ENCODE data around the gene MTMR10. TPM values are rescaled to one million over a fixed set of nuclear protein-coding genes. Genes with fewer than 3 reads are reported as not detected.

MTMR10 gene
- total RNA-seq, 1 experiment from 2014 or later: 23.2 TPM

- no peak overlapping the region for H3K4ac ChIP-seq (ENCODE audit: low read depth, low read length)
- no peaks in the 10 kb centered on the region; the same call in 1 of the 2 replicates for H3K27me3 Mint-ChIP-seq (ENCODE audit: low read depth)
- no peak overlapping the region for H2BK20ac ChIP-seq (ENCODE audit: low read depth, low read length, poor library complexity, severe bottlenecking)
- H2BK15ac ChIP-seq (ENCODE audit: low read depth, low read length): no peak overlapping the region
- no peak overlapping the region for H3K14ac ChIP-seq (ENCODE audit: insufficient read depth, low read length)
- peaks cover 21 to 24% of the 10 kb centered on the region in 2 experiments for H3K9me3 Mint-ChIP-seq
- H2BK12ac ChIP-seq (ENCODE audit: insufficient read length, low read depth, low read length): no peak overlapping the region
- H3K23ac ChIP-seq (ENCODE audit: insufficient read length, low read depth, low read length): no peak overlapping the region
- no peak for DNase-seq
- H3K9ac ChIP-seq (ENCODE audit: extremely low read depth, insufficient read length, low read length): no peak overlapping the region
- H3K4me2 ChIP-seq (ENCODE audit: insufficient read depth, insufficient read length, low read length): no peak overlapping the region
- H3K27ac Mint-ChIP-seq: no peak overlapping the region
- H3K56ac ChIP-seq (ENCODE audit: insufficient read length, low read depth, low read length): no peak overlapping the region
- no peak overlapping the region for H2BK120ac ChIP-seq (ENCODE audit: low read depth, low read length, poor library complexity, severe bottlenecking)
- H3K79me1 ChIP-seq (ENCODE audit: insufficient read depth, low read depth, low read length, poor library complexity, severe bottlenecking): no peaks in the 10 kb centered on the region
- no peak overlapping the region for H3K4me3 Mint-ChIP-seq
- no peak overlapping the region for H3K27ac ChIP-seq (ENCODE audit: insufficient read length, low read depth, low read length)
- peaks cover 6 to 19% (median 7%) of the 10 kb centered on the region in 3 experiments; a peak in 6 of 7 replicates for H3K36me3 Mint-ChIP-seq (ENCODE audit: insufficient read depth in 1 of 3, low read depth in 3 of 3)
- WGBS (ENCODE audit: extremely low coverage, insufficient read length, low lambda C conversion rate): no CpG with 5 or more reads among the region's 1 CpG
- no peaks in the 10 kb centered on the region for H3K23me2 ChIP-seq (ENCODE audit: insufficient read length, low read depth, low read length, poor library complexity, severe bottlenecking)
- H4K91ac ChIP-seq (ENCODE audit: insufficient read length, low read depth, low read length): no peak overlapping the region
- H3T11ph ChIP-seq (ENCODE audit: low read length): no peak overlapping the region
- no peak overlapping the region for H2AK5ac ChIP-seq (ENCODE audit: insufficient read length, low read length)
- H3K9me3 ChIP-seq (ENCODE audit: control insufficient read depth, low read depth, low read length): no peaks in the 10 kb centered on the region
- peaks cover 20 to 21% of the 10 kb centered on the region in 2 experiments for H3K4me1 Mint-ChIP-seq
- H3K79me2 ChIP-seq (ENCODE audit: insufficient read depth, low read length): no peaks in the 10 kb centered on the region
- no peak overlapping the region for H4K5ac ChIP-seq (ENCODE audit: insufficient read length, low read depth, low read length)
- H2AFZ ChIP-seq (ENCODE audit: low read length): no peak overlapping the region
- H2BK5ac ChIP-seq (ENCODE audit: insufficient read length, low read length): no peak overlapping the region
- no peaks in the 10 kb centered on the region for H3K4me1 ChIP-seq (ENCODE audit: insufficient read depth, low read length)
- TF ChIP-seq, protein P1, sequence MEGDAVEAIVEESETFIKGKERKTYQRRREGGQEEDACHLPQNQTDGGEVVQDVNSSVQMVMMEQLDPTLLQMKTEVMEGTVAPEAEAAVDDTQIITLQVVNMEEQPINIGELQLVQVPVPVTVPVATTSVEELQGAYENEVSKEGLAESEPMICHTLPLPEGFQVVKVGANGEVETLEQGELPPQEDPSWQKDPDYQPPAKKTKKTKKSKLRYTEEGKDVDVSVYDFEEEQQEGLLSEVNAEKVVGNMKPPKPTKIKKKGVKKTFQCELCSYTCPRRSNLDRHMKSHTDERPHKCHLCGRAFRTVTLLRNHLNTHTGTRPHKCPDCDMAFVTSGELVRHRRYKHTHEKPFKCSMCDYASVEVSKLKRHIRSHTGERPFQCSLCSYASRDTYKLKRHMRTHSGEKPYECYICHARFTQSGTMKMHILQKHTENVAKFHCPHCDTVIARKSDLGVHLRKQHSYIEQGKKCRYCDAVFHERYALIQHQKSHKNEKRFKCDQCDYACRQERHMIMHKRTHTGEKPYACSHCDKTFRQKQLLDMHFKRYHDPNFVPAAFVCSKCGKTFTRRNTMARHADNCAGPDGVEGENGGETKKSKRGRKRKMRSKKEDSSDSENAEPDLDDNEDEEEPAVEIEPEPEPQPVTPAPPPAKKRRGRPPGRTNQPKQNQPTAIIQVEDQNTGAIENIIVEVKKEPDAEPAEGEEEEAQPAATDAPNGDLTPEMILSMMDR (conservative IDR thresholded peaks at IDR 0.05): no peak
- no peak overlapping the region for H4K8ac ChIP-seq (replicated peaks; ENCODE audit: insufficient read length, low read depth, low read length)
- no peaks in the 10 kb centered on the region for H3K27me3 ChIP-seq (ENCODE audit: insufficient read depth, low read length)
- no peak overlapping the region for H3K18ac ChIP-seq (ENCODE audit: insufficient read length, low read depth, low read length)
- H4K20me1 ChIP-seq (ENCODE audit: control insufficient read depth, insufficient read depth, insufficient read length): no peaks in the 10 kb centered on the region
These were observed 18.6 kb upstream of the MTMR10 start for GRCh38 chr15:31010036-31010435.

Measured in H9 (cell line).